Renal cortical epithelial cell (primary cell): Measurements from ENCODE around the gene F2RL3. TPM values are rescaled to one million over a fixed set of nuclear protein-coding genes. Genes with fewer than 3 reads are reported as not detected.

ENCODE experiments used
- DNase-seq: peaks from one replicate; pipeline ENCODE4 v3.0.0-alpha.2; 2011; ENCODE audit warnings: low read depth
- total RNA-seq: library from RNA; depleted of rRNA; stranded (reverse); fragments of >200 nt; gene quantifications from 2 replicates; pipeline ENCODE4 v1.2.3, GENCODE V29; 2014

The F2RL3 gene
- 0.52 TPM in 1 of 2 replicates, not detected in the other for total RNA-seq

GRCh38 chr19:16888629-16889365, at the start of gene F2RL3:
TSS of gene F2RL3 (plus strand) at chr19:16888999. CDS start at chr19:16889190, 191 bp downstream.
- no peak for DNase-seq

GRCh38 chr19:16841391-16841926, 47.3 kb upstream of the F2RL3 start:
- no peak for DNase-seq

GRCh38 chr19:16846901-16847300, 41.9 kb upstream of the F2RL3 start:
- DNase-seq: no peak

DNA sequence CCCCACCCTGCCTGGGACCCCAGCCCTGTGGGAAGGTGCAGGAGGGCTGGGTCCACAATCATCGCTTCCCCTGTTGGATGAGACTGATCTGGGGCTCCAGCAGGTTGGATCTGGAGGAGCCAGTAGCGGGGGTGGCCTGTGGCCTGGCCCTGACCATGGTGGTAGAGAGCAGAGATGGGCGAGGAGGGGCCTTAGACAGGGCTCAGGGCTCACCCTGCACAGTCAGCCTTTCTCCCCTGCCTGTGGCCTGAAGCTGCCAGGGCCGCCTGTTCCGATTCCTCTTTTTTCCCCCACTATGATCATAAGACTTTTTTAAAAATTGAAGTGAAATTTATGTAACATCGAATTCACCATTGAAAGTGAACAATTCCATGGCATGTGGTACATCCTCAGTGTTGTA, 41.4 kb upstream of the F2RL3 start:
- DNase-seq: no peak

DNA sequence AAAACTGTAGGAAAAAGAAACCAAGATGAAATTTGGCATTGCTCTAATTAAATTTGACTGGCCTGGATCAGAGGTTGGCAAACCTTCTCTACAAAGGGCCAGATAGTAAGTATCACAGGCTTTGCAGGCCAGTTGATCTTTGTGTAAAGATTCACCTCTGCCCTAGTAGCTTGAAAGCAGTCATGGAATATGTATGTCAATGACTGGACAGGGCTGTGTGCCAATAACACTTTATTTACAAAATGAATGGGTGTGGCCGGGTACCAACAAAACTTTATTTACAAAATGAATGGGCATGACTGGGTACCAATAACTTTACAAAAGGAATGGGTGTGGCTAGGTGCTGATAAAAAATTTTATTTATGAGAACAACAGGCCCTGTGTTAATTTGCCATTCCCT, 39.6 kb upstream of the F2RL3 start:
- no peak for DNase-seq

DNA sequence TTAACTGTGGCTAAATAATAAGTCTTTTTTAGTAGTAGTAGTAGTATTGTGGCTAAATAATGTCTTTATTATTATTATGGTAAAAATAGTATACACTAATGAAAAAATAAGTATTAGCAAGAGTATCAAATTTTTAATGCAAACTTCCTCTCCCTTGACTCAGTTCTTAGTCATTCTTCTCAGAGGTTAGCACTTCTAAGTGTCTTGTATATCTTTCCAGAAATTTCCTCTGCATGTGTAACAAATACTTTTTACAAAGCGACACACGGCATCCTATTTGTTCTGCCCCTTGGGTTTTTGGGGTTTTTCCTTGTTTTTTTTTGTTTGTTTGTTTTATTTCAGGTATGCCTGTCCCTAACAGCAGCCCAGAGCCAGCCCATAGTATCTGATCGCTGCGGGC, 38.7 kb upstream of the F2RL3 start:
- no peak for DNase-seq

DNA sequence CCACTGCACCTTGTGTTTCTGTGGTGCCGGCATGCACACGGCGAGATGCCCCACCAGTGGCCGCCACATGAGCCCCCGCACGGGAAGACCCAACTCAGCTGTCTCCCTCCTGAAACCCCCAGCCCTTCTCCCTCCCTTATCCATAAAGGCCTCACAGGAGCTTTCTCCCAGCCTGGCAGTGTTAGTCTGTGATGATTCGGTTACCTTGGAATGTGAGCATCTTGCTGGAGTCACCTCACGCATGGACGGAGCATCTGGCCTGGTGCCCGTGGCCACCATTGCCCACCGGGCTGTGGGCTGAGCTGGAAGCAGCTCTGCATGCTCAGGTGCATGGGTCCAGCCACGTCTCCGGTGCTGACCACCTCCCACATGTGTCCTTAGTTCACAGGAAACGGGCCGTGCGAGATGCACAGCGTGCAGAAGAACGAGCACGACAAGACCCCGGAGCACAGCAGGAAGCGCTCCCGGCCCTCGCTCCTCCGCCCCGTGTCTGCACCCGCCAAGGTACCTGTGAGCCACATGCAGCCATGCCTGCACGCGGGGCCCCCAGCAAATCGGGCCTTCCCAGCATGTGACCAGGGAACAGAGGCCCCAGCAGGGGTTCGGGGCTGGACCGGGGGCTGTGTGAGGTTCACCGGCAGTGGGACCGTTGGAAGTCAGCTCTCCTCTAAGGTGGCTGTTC, 37.6 kb upstream of the F2RL3 start:
- no peak for DNase-seq

DNA sequence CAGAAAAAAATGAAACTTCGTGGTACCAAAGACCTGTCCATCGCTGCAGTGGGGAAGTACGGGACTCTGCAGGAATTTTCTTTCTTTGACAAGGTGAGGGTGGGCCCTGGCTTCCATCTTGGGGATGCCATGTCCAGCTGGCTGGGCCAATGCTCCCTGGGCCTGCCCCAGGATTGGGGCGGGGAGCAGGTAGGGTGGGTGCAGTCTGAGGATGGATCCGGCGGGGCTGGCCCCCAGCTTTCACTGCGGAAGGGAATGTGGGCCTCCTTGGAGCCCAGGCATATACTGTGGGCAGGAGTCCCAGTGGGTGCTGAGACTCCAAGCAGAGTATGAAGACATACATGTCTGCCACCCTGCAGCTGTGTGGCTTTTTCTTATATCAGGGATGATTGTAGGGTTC, 35.7 kb upstream of the F2RL3 start:
- DNase-seq: no peak

- no peak for DNase-seq
Measured at GRCh38 chr19:16856091-16856490, 32.7 kb upstream of the F2RL3 start.

GRCh38 chr19:16859626-16860025, 29.2 kb upstream of the F2RL3 start:
- DNase-seq: no peak

DNA sequence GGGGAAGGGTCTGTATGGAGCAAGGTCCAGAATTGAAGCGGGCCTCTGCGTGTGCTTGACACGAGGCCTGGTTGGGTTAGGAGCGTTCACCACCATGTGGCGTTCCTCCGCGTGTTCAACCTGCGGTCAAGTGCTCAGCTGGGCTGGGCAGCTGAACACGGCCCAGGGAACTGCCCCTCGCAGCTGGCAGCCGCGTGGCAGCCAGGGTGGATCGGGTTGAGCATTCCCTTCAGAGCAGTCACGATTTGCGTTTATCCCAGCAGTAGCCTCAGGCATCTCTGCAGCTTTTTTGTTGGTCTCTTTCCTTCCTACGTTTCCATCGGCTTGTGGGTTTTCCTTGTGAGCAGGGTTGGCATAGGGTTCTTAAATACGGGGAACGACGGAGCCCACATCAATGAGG, 28.7 kb upstream of the F2RL3 start:
- DNase-seq: no peak

DNA sequence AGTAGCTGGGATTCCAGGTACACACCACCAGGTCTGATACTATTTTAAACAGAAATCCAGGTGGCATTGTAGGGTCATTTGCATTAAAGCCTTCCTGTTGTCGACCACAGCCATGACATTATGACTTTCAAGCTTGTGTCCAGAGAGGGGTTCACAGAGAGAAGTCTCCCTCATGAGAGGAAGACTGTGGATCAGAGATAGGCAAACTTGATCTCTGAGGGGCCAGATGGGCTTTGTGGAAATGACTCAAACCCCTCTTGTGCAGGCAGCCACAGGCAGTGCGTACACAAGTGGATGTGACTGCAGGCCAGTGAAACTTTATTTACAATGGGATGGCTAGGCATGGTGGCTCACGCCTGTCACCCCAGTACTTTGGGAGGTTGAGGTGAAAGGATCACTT, 27.8 kb upstream of the F2RL3 start:
- DNase-seq: no peak

GRCh38 chr19:16861834-16862233, 27.0 kb upstream of the F2RL3 start:
- DNase-seq: no peak

GRCh38 chr19:16862826-16863415, 25.9 kb upstream of the F2RL3 start:
- DNase-seq: no peak

GRCh38 chr19:16867211-16867610, 21.6 kb upstream of the F2RL3 start:
- no peak for DNase-seq

DNA sequence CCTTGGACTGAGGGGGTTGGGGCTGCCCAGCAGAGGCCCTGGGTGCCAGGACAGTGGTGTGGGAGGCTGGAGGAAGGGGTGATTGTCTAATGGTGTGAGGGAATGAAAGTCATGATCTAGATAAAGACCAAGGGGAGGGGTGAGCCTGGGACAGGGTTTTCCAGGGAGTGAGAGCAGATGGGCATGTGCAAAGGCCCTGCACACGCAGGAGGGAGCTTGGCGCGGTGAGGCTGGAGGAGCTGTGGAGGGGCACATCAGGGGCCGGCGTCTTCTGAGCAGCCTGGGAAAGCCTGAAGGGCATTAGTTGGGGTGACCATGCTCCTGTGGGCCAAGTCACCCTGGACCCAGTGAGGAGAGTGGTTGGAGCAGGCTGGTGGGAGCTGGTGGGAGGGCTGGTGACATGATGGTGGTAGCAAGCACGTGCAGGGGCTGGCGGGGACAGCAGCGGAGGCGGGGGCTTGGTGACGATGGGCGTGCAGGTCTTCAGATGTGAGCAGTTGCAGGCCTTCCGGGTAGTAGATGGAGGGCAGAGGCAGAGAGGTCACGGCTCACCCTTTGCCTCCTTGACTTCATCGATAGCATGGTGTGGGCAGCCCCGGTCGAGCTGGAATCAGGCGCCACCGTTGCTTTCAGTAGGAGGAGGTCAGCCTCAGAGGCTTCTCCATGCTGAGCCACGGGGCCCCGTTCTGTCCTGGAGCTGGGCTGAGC, 20.2 kb upstream of the F2RL3 start:
- no peak for DNase-seq

DNA sequence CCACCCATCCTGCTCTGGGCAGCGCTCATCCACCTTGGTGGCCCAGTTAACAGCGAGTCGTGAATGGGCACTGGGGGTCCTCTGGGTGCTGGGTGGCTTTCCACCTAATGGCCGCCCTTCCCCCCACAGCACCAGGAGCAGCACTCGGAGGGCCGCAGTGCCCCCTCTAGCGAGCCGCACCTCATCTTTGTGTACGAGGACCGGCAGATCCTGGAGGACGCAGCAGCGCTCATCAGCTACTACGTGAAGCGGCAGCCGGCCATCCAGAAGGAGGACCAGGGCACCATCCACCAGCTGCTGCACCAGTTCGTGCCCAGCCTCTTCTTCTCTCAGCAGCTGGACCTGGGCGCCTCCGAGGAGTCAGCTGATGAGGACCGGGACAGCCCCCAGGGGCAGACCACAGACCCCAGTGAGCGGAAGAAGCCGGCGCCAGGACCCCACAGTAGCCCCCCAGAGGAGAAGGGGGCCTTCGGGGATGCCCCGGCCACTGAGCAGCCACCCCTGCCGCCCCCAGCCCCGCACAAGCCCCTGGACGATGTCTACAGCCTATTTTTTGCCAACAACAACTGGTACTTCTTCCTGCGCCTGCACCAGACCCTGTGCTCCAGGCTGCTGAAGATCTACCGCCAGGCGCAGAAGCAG, 19.3 kb upstream of the F2RL3 start:
- no peak for DNase-seq

DNA sequence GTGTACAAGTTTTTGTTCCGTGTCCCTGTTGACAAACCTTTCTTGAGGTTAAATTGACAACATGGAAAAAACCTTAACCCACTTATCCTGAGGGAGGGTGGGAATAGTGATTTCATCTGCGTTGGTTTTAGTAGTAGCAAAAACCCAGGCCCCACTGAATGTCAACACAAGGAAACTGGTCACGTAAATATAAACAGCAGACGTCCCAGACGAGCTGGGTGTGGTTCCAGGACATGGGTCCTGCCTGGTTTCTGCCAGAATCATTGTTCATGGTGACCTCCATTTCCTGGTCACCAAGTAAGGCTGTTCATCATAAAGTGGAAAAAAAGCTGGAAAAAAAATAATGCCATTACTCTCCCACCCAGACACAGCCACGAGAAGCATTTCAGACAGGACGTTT, 16.9 kb upstream of the F2RL3 start:
- no peak for DNase-seq

DNA sequence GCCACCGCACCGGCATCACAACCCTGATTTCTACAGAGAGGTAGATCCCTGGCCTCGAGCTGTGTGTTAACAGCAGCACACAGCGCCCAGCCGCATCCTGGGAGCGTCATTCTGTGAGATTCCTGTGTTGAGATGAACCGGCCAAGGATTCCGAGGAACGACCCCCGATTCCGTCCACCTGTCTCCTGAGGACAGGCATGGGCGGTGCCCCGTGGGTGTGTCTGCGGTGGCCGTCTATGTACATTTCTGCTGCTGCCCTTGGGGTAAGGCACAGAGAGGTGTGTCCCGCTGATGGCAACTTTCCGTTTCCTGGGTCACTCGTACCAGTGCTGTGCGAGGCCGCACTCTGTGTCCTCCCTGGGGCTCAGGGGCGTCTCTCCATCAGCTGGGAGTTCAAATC, 16.1 kb upstream of the F2RL3 start:
- DNase-seq: no peak

- DNase-seq: no peak
Measured at GRCh38 chr19:16873594-16873993, 15.2 kb upstream of the F2RL3 start.

- DNase-seq: no peak
Measured at GRCh38 chr19:16874250-16874977, 14.4 kb upstream of the F2RL3 start.
